Esophagus squamous epithelium (tissue), 4 donors: Measurements from ENCODE around the gene FAAH2.

Experiments
- CTCF ChIP-seq, 6 experiments: fragments of 450-650 bp in 4 of 6; fragments of 200-600 bp in 2 of 6; sonication (generic) in 2 of 6; IDR thresholded peaks; one replicate each; pipeline ENCODE4 v1.5.1; 2016 to 2019; ENCODE audit warnings: antibody characterized with exemption in 6 of 6, mild to moderate bottlenecking in 4 of 6, moderate library complexity in 4 of 6
- POLR2A ChIP-seq, 4 donors: fragments of 450-650 bp; IDR thresholded peaks; one replicate each; pipeline ENCODE4 v1.6.1; 2017; ENCODE audit warnings: antibody characterized with exemption in 4 of 4, mild to moderate bottlenecking in 4 of 4, moderate library complexity in 3 of 4

DNA sequence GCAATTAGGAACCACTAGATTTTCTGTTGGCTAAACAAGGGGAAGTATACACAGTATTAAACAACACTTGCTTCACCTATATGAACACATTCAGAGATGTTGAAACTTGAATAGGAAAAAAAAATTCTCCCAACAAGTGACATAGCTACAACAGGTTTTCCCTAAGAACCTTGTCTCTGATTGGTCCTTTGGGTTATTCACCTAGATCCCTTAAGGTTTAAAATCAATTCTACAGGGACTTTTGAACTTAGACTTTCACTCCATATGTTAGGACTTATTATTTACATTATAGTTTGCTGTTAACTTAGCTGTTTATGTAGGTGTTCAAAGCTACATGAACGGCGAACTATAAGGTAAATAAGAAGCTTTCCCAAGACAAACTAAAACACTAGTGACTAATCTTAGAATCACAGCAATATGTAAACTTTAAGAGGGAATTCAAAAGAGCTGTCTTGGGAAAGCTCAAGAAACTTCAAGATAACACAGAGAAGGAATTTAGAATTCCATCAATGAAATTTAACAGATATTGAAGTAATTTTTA, 233.1 kb downstream of the FAAH2 start:
- TF ChIP-seq CTCF (IDR thresholded peaks at IDR 0.05) (no peak), POLR2A (IDR thresholded peaks at IDR 0.05) (no peak)
